OCI-LY3 (cell line): ENCODE results near the gene DDTL.

Source experiments
- H2AFZ ChIP-seq: fragments of 200-600, 300-600 bp; shearing (Covaris generic); 2 replicates; pipeline ENCODE4 v1.6.0; 2014; ENCODE audit warnings: antibody characterized with exemption, low read depth, low read length
- H3K27ac ChIP-seq: fragments of 200-600, 300-600 bp; sonication (generic); 2 replicates; pipeline ENCODE4 v1.5.1; 2014; ENCODE audit warnings: mild to moderate bottlenecking, low read length, moderate library complexity, mixed read lengths
- H3K27me3 ChIP-seq: fragments of 200-600, 300-600 bp; sonication (generic); 2 replicates; pipeline ENCODE4 v1.6.1; 2014; ENCODE audit warnings: low read depth, low read length, mixed read lengths
- H3K36me3 ChIP-seq: fragments of 200-600, 300-600 bp; sonication (generic); replicated peaks from 2 replicates; pipeline ENCODE3; 2014; ENCODE audit warnings: low read depth, low read length, mixed read lengths
- H3K4me1 ChIP-seq: fragments of 300-600, 200-600 bp; sonication (generic); 2 replicates; pipeline ENCODE4 v1.6.1; 2014; ENCODE audit warnings: low read length, mixed read lengths
- H3K4me2 ChIP-seq: fragments of 200-600, 300-600 bp; sonication (generic); 2 replicates; pipeline ENCODE4 v1.6.1; 2014; ENCODE audit warnings: low read length, mixed read lengths
- H3K4me3 ChIP-seq: fragments of 300-600, 200-600 bp; sonication (generic); 2 replicates; pipeline ENCODE4 v1.5.1; 2014; ENCODE audit warnings: antibody characterized with exemption, mild to moderate bottlenecking, low read length, moderate library complexity
- H3K79me2 ChIP-seq: fragments of 300-600, 200-600 bp; shearing (Covaris generic); 2 replicates; pipeline ENCODE4 v1.6.1; 2014; ENCODE audit warnings: mild to moderate bottlenecking, low read length, mixed read lengths
- H3K9ac ChIP-seq: fragments of 300-600, 200-600 bp; shearing (Covaris generic); 2 replicates; pipeline ENCODE4 v1.6.0; 2014; ENCODE audit warnings: mild to moderate bottlenecking, low read length, moderate library complexity
- H3K9me3 ChIP-seq: fragments of 200-600, 300-600 bp; shearing (Covaris generic); 2 replicates; pipeline ENCODE4 v1.6.1; 2014; ENCODE audit warnings: low read length, mixed read lengths; ENCODE audit not compliant: insufficient read depth
- H4K20me1 ChIP-seq: fragments of 200-600, 300-600 bp; sonication (generic); 2 replicates; pipeline ENCODE4 v1.6.1; 2016; ENCODE audit warnings: low read length, mixed read lengths; ENCODE audit not compliant: insufficient read depth
- EZH2phosphoT487 ChIP-seq: fragments of 200-600 bp; shearing (Covaris generic); IDR thresholded peaks from 2 replicates; pipeline ENCODE4 v1.6.1; 2018; ENCODE audit warnings: antibody characterized with exemption, mixed run types, low read depth
- TF ChIP-seq, protein P1 (sequence below): fragments of 200-600, 300-600 bp; sonication (generic); IDR thresholded peaks from 2 replicates; pipeline ENCODE4 v1.5.1; 2014; ENCODE audit warnings: antibody characterized with exemption, low read length, low read depth

Gene DDTL

GRCh38 chr22:24010018-24010391 lies 43.3 kb downstream of the DDTL start:
- peaks cover 37% of the 10 kb centered on the region for H3K79me2 ChIP-seq
- no peak overlapping the region for H2AFZ ChIP-seq
- no peak for TF ChIP-seq EZH2phosphoT487
- TF ChIP-seq, protein P1, sequence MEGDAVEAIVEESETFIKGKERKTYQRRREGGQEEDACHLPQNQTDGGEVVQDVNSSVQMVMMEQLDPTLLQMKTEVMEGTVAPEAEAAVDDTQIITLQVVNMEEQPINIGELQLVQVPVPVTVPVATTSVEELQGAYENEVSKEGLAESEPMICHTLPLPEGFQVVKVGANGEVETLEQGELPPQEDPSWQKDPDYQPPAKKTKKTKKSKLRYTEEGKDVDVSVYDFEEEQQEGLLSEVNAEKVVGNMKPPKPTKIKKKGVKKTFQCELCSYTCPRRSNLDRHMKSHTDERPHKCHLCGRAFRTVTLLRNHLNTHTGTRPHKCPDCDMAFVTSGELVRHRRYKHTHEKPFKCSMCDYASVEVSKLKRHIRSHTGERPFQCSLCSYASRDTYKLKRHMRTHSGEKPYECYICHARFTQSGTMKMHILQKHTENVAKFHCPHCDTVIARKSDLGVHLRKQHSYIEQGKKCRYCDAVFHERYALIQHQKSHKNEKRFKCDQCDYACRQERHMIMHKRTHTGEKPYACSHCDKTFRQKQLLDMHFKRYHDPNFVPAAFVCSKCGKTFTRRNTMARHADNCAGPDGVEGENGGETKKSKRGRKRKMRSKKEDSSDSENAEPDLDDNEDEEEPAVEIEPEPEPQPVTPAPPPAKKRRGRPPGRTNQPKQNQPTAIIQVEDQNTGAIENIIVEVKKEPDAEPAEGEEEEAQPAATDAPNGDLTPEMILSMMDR = no peak
- no peaks in the 10 kb centered on the region for H3K36me3 ChIP-seq
- no peak overlapping the region for H3K27ac ChIP-seq
- H3K9me3 ChIP-seq = no peaks in the 10 kb centered on the region
- H4K20me1 ChIP-seq = peaks cover 10% of the 10 kb centered on the region; the same call in 1 of the 2 replicates
- no peak overlapping the region for H3K9ac ChIP-seq
- H3K4me2 ChIP-seq = no peak overlapping the region
- H3K27me3 ChIP-seq = no peaks in the 10 kb centered on the region
- no peak overlapping the region for H3K4me3 ChIP-seq
- H3K4me1 ChIP-seq = peaks cover 11% of the 10 kb centered on the region

GRCh38 chr22:24011735-24012068 lies 45.0 kb downstream of the DDTL start:
- peaks cover 50% of the 10 kb centered on the region for H3K79me2 ChIP-seq
- peak overlapping the region; percentile 83 for H3K4me2 ChIP-seq
- H3K27ac ChIP-seq = peak overlapping the region; percentile 47
- peak overlapping the region; percentile 93 for H3K4me3 ChIP-seq
- TF ChIP-seq, protein P1 = no peak
- no peak for TF ChIP-seq EZH2phosphoT487
- peaks cover 9% of the 10 kb centered on the region for H3K36me3 ChIP-seq
- no peaks in the 10 kb centered on the region for H3K9me3 ChIP-seq
- peak overlapping the region; percentile 75 for H3K9ac ChIP-seq
- peak overlapping the region; percentile 18; the same call in 1 of the 2 replicates for H2AFZ ChIP-seq
- no peaks in the 10 kb centered on the region for H3K27me3 ChIP-seq
- peaks cover 11% of the 10 kb centered on the region for H3K4me1 ChIP-seq
- peaks cover 10% of the 10 kb centered on the region; the same call in 1 of the 2 replicates for H4K20me1 ChIP-seq

DNA sequence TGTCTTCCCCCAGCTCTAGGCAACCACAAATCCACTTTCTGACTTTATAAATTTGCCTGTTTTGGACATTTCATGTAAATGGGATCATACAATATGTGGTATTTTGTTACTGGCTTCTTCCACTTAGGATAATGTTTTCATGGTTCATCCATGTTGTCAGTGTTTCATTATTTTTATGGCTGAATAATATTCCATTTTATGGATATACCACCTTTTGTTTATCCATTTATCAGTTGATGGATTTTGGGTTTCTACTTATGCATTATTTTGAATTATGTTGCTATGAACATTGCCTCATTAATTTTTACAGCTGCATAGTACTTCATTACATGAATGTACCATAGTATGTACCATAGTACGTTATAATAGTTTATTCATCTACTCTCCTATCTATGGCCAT lies 49.5 kb downstream of the DDTL start:
- no peak for TF ChIP-seq EZH2phosphoT487
- TF ChIP-seq, protein P1 = no peak
- Histone ChIP-seq H2AFZ (no peak overlapping the region), H3K27me3 (no peaks in the 10 kb centered on the region), H3K9me3 (no peaks in the 10 kb centered on the region), H4K20me1 (peaks cover 10% of the 10 kb centered on the region; the same call in 1 of the 2 replicates), H3K27ac (no peak overlapping the region), H3K79me2 (peaks cover 65% of the 10 kb centered on the region), H3K36me3 (peaks cover 14% of the 10 kb centered on the region), H3K4me2 (no peak overlapping the region), H3K9ac (no peak overlapping the region), H3K4me1 (peaks cover 8% of the 10 kb centered on the region), H3K4me3 (no peak overlapping the region)

DNA sequence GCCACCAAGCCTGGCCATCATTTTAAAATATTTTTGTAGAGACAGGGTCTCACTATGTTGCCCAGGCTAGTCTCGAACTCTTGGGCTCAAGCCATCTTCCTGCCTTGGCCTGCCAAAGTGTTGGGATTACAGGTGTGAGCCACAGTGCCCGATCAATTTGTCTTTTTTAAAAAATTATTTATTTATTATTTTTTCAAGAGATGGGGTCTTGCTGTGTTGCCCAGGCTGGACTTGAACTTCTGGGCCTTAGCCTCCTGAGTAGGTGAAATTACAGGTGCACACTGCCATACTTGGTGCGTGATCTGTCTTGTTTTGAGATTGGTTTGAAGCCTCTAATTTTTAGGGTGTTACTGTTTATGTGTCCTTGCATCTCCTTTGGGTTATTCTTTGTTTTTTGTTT lies 54.6 kb downstream of the DDTL start:
- Histone ChIP-seq H4K20me1 (peaks cover 13% of the 10 kb centered on the region; the same call in 1 of the 2 replicates), H3K4me2 (no peak overlapping the region), H3K9ac (no peak overlapping the region), H3K79me2 (peaks cover 46% of the 10 kb centered on the region), H3K4me3 (no peak overlapping the region), H3K27me3 (no peaks in the 10 kb centered on the region), H3K36me3 (peaks cover 9% of the 10 kb centered on the region), H3K27ac (no peak overlapping the region), H3K4me1 (peaks cover 3% of the 10 kb centered on the region), H2AFZ (no peak overlapping the region), H3K9me3 (no peaks in the 10 kb centered on the region)
- TF ChIP-seq, protein P1 = no peak
- no peak for TF ChIP-seq EZH2phosphoT487
